ENCODE results near the gene ANKRD33B.
"Not testable (repeated sequence)": the region's sequence is repeated elsewhere in the genome, so short reads cannot be mapped to it uniquely, and the experiment has no call there.

The ANKRD33B gene

DNA sequence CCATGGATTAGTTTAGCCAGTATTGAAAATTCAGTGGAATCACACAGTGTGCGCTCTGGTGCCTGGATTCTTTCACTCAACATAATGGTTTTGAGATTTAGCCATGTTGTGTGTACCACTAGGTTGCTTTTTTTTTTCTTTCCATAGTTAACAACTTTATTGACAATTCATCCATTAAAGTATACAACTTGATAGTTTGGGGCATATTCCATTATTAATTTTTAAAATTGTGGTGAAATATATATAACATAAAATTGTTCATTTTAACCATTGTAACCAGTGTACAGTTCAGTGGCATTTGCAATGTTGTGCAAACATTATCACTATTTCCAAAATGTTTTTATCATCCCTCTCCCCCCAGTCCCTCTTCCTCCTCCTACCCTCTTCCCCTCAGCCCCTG is 35.2 kb downstream of the ANKRD33B start:
- Histone ChIP-seq H3K9me3 (ENCODE audit: insufficient read depth, low read depth, low read length) (peaks cover 5% of the 10 kb centered on the region; the same call in 1 of the 2 replicates), H3K9ac (ENCODE audit: low read depth, low read length) (no peak overlapping the region), H3K27ac (ENCODE audit: low read depth, low read length) (no peak overlapping the region), H3K4me3 (ENCODE audit: low read length) (no peak overlapping the region), H3K4me1 (ENCODE audit: insufficient read depth, low read length) (no peaks in the 10 kb centered on the region; the same call in 1 of the 2 replicates), H3K27me3 (ENCODE audit: insufficient read depth, low read length) (no peaks in the 10 kb centered on the region), H3K36me3 (ENCODE audit: insufficient read depth, low read length) (no peaks in the 10 kb centered on the region)
- WGBS: 100% methylated on average over 1 of the region's 1 CpG

DNA sequence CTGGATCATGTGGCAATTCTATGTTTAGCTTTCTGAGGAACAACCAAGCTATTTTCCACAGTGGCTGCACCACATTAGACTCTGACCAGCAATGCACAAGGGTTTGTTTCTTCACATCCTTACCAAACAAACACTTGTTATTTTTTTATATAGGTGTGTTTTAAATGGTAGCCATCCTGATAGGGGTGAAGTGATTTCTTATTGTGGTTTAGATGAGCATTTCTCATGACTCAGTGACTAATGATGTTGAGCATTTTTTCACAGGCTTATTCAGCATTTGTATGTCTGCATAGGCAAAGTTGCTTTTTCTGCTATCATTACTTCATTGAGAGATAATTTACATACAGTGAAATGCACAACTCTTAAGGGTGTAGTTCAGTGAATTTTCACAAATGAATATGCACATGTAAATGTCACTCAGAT is 36.0 kb downstream of the ANKRD33B start:
- peaks cover 5% of the 10 kb centered on the region; the same call in 1 of the 2 replicates for H3K9me3 ChIP-seq (ENCODE audit: insufficient read depth, low read depth, low read length)
- no peak overlapping the region for H3K27ac ChIP-seq (ENCODE audit: low read depth, low read length)
- H3K9ac ChIP-seq (ENCODE audit: low read depth, low read length): no peak overlapping the region
- H3K4me3 ChIP-seq (ENCODE audit: low read length): no peak overlapping the region
- no peaks in the 10 kb centered on the region for H3K27me3 ChIP-seq (ENCODE audit: insufficient read depth, low read length)
- no peaks in the 10 kb centered on the region; the same call in 1 of the 2 replicates for H3K4me1 ChIP-seq (ENCODE audit: insufficient read depth, low read length)
- H3K36me3 ChIP-seq (ENCODE audit: insufficient read depth, low read length): no peaks in the 10 kb centered on the region

DNA sequence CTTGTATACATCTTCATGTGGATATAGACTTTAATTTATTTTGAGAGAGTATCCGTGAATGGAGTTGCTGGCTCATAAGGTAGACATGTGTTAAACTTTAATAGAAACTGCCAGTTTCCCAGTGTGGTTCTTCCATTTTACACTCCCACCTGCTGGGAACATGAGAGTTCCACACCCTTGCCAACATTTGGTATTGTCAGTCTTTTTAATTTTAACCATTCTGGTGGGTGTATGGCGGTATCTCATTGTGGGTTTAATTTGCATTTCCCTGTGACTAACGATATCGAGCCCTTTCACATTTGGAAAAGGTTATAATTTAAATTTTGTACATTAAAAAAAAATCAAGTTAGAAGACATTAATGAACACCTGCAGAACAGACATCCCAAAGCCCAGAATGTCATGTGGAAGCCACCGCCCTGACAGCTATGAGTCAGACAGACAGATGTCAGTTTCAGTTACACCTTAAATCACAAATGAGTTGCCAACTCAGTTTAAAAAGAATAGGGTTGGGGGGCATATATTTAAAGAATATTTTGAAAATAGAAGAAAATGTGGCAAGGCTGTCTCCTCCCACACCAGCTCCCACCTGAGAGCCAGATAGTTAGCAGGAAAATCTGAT is 36.9 kb downstream of the ANKRD33B start:
- Histone ChIP-seq H3K4me1 (ENCODE audit: insufficient read depth, low read length) (no peaks in the 10 kb centered on the region; the same call in 1 of the 2 replicates), H3K36me3 (ENCODE audit: insufficient read depth, low read length) (no peaks in the 10 kb centered on the region), H3K9ac (ENCODE audit: low read depth, low read length) (no peak overlapping the region), H3K27ac (ENCODE audit: low read depth, low read length) (no peak overlapping the region), H3K27me3 (ENCODE audit: insufficient read depth, low read length) (no peaks in the 10 kb centered on the region), H3K4me3 (ENCODE audit: low read length) (no peak overlapping the region), H3K9me3 (ENCODE audit: insufficient read depth, low read depth, low read length) (peaks cover 5% of the 10 kb centered on the region; the same call in 1 of the 2 replicates)
- 94% methylated on average over 2 of the region's 5 CpGs for WGBS

DNA sequence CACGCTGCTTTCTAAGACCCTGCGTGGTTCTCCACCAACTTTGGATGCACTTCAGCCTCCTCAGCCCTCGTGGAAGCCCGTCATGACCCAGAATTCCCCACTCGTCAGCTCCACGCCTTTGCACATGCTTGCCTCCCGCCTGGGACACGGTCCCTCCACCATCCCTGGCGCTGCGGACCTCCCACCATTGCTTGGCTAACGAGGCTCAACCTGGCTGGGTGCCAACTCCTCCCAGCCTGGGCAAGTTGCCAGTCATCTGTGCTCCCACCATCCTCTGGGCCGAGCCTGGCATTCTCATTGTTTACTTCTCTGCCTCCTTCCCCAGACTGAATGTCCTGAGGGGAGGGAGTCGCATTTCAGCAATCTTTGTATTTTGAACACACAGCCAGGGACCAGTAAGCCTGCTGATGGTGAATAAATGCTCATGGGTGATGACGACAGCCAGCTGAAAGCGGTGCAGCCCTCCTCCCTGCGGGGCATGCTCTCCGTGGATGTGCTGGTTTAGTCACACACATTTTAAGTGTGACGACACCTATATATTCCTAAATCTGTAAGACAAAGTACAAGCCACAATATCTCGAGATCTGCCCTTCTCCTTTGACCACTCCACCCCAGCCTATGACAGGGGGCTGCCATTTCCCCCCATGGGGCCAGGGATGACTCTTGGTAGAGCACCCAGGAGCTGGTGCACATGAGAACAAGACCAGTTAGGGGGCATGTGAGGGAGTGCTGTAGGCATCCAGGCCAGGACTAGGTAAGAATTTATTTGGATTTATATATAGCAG is 37.6 kb downstream of the ANKRD33B start:
- H3K9me3 ChIP-seq (ENCODE audit: insufficient read depth, low read depth, low read length): peaks cover under 1% of the 10 kb centered on the region; the same call in 1 of the 2 replicates
- no peaks in the 10 kb centered on the region for H3K36me3 ChIP-seq (ENCODE audit: insufficient read depth, low read length)
- no peaks in the 10 kb centered on the region; the same call in 1 of the 2 replicates for H3K4me1 ChIP-seq (ENCODE audit: insufficient read depth, low read length)
- no peak overlapping the region for H3K4me3 ChIP-seq (ENCODE audit: low read length)
- no peak overlapping the region for H3K27ac ChIP-seq (ENCODE audit: low read depth, low read length)
- no peak overlapping the region for H3K9ac ChIP-seq (ENCODE audit: low read depth, low read length)
- H3K27me3 ChIP-seq (ENCODE audit: insufficient read depth, low read length): no peaks in the 10 kb centered on the region
- 81% methylated on average over 19 of the region's 19 CpGs for WGBS

DNA sequence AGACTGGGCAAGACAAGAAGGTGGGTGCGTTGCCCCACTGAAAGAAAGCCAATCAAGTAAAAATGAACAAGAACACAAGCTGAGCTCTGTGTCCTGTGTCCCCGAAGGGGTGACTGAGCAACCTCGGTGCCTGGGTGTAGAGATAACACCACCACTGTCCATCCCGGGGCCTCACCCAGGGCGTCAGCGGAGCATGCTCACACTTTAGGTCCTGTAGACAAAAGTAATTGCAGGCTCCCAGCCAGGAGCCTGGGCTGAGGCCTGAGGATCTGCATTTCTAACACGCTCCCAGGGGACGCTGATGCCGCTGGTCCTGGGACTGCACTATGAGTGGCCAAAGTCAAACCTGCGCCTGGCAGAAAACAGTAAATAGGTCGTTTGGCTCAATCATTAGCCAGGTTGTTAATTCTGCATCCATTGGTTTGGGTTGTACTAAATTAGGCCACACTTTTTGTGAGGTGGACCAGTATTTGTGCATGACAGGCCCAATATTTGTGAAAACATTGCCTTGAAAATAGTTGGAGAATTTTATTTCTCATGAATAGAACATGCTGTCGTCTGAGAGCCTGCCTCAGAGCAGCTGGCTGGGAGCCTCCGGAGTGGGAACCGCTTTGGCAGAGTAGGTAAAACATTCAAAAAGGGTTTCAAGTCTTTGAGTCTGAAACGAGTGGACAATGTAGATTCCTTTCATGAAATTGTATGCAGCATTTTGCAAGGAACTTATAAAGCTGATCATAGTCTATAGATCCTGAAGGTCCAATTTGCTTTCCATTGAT is 38.3 kb downstream of the ANKRD33B start:
- Histone ChIP-seq H3K27ac (ENCODE audit: low read depth, low read length) (no peak overlapping the region), H3K4me3 (ENCODE audit: low read length) (no peak overlapping the region), H3K9me3 (ENCODE audit: insufficient read depth, low read depth, low read length) (no peaks in the 10 kb centered on the region), H3K36me3 (ENCODE audit: insufficient read depth, low read length) (no peaks in the 10 kb centered on the region), H3K27me3 (ENCODE audit: insufficient read depth, low read length) (no peaks in the 10 kb centered on the region), H3K9ac (ENCODE audit: low read depth, low read length) (no peak overlapping the region), H3K4me1 (ENCODE audit: insufficient read depth, low read length) (peaks cover 4% of the 10 kb centered on the region)
- WGBS: 82% methylated on average over 15 of the region's 15 CpGs

DNA sequence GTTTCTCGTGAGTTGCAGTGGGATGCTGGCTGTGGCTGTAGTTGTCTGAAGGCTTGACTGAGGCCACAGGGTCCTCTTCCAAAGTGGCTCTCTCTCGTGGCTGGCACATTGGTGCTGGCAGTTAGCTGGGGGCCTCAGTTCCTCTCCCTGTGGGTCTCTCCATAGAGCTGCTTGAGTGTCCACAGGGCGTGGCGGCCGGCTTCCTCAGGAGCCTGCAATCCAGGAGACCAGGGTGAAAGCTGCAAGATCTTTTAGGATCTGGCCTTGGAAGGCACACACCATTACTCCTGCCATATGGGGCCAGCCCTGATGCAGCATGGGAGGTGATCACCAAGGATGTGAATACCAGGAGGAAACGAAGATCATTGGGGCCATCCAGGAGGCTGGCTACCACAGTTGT is 41.1 kb downstream of the ANKRD33B start:
- 94% methylated on average over 6 of the region's 6 CpGs for WGBS
- Histone ChIP-seq H3K9me3 (ENCODE audit: insufficient read depth, low read depth, low read length) (no peaks in the 10 kb centered on the region), H3K4me3 (ENCODE audit: low read length) (no peak overlapping the region), H3K27me3 (ENCODE audit: insufficient read depth, low read length) (no peaks in the 10 kb centered on the region), H3K36me3 (ENCODE audit: insufficient read depth, low read length) (no peaks in the 10 kb centered on the region), H3K4me1 (ENCODE audit: insufficient read depth, low read length) (peaks cover 10% of the 10 kb centered on the region), H3K27ac (ENCODE audit: low read depth, low read length) (no peak overlapping the region), H3K9ac (ENCODE audit: low read depth, low read length) (no peak overlapping the region)

DNA sequence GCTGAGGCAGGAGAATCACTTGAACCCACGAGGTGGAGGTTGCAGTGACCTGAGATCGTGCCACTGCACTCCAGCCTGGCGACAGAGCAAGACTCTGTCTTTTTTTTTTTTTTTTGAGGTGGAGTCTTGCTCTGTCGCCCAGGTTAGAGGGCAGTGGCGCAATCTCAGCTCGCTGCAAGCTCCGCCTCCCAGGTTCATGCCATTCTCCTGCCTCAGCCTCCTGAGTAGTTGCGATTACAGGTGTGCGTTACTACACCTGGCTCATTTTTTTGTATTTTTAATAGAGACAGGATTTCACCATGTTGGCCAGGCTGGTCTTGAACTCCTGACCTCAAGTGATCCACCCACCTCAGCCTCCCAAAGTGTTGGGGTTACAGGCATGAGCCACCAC is 42.8 kb downstream of the ANKRD33B start:
- H3K36me3 ChIP-seq (ENCODE audit: insufficient read depth, low read length); H3K4me3 ChIP-seq (ENCODE audit: low read length); H3K9me3 ChIP-seq (ENCODE audit: insufficient read depth, low read depth, low read length); H3K9ac ChIP-seq (ENCODE audit: low read depth, low read length); H3K27me3 ChIP-seq (ENCODE audit: insufficient read depth, low read length); H3K27ac ChIP-seq (ENCODE audit: low read depth, low read length): not testable (repeated sequence)
- H3K4me1 ChIP-seq (ENCODE audit: insufficient read depth, low read length): peaks cover 13% of the 10 kb centered on the region
- 95% methylated on average over 9 of the region's 9 CpGs for WGBS

DNA sequence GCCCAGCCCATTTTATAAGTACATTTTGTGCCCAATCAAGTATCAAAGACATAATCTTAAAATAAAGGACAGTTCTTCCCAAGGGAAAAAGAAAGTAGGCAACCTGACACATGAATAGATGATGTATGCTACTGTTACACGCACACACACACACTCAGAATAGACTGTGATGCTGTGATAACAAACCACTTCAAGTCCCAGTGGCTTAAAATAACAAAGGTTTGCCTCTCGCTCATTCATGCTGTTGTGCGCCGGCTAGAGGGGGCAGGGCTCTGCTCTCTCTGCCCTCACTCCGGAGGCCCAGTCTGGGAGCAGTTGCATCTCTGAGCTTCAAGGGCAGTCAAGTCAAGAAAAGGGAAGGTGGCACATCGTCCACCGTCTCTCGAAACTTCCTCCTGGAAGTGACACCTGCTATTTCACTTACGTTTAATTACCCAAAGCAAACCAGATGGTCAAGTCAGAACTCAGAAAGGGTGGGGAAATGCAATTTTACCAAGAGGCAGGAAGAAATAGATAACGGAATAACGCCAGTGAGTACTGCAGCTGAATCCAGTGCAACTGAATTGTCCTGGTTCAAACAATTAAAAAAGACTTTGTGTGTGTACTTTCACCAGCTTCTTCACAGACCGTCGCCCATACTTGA is 43.3 kb downstream of the ANKRD33B start:
- H3K4me3 ChIP-seq (ENCODE audit: low read length): no peak overlapping the region
- 47% methylated on average over 13 of the region's 13 CpGs for WGBS
- peaks cover 18% of the 10 kb centered on the region for H3K4me1 ChIP-seq (ENCODE audit: insufficient read depth, low read length)
- H3K9me3 ChIP-seq (ENCODE audit: insufficient read depth, low read depth, low read length): no peaks in the 10 kb centered on the region
- no peaks in the 10 kb centered on the region for H3K36me3 ChIP-seq (ENCODE audit: insufficient read depth, low read length)
- no peak overlapping the region for H3K9ac ChIP-seq (ENCODE audit: low read depth, low read length)
- H3K27ac ChIP-seq (ENCODE audit: low read depth, low read length): no peak overlapping the region
- H3K27me3 ChIP-seq (ENCODE audit: insufficient read depth, low read length): no peaks in the 10 kb centered on the region

DNA sequence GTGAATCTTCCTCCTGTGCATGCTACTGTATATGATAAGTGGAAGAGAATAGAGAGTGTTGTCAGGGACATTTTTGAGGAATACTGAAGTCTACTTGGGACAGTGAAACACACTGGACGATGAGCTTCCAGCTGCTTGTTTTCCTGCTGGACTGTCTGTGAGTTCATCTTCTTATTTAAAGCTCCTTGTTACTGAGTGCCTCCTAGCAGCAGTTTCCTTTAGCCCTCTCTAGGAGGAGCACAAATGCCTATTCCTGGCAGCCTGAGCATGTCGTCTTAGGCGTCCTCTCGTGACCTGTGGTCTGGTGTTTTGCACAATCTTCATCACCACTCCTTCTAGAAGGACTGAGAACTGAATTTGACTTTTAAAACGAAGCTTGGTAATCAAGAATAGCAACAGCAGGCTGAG is 43.8 kb downstream of the ANKRD33B start:
- Histone ChIP-seq H3K4me1 (ENCODE audit: insufficient read depth, low read length) (peaks cover 22% of the 10 kb centered on the region), H3K9me3 (ENCODE audit: insufficient read depth, low read depth, low read length) (no peaks in the 10 kb centered on the region), H3K9ac (ENCODE audit: low read depth, low read length) (no peak overlapping the region), H3K27ac (ENCODE audit: low read depth, low read length) (no peak overlapping the region), H3K36me3 (ENCODE audit: insufficient read depth, low read length) (no peaks in the 10 kb centered on the region), H3K4me3 (ENCODE audit: low read length) (no peak overlapping the region), H3K27me3 (ENCODE audit: insufficient read depth, low read length) (no peaks in the 10 kb centered on the region)
- WGBS: 62% methylated on average over 5 of the region's 5 CpGs

DNA sequence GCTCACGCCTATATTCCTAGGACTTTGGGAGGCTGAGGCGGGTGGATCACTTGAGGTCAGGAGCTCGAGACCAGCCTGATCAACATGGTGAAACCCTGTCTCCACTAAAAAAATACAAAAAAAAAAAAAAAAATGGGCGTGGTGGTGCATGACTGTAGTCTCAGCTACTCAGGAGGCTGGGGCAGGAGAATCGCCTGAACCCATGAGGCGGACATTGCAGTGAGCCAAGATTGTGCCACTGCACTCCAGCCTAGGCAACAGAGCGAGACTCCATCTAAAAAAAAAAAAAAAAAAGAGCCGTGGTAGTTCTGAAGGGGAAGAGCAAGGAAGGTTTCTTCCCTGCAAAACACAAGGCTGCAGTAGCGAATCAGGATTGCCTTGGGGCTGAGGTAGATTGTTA is 44.2 kb downstream of the ANKRD33B start:
- not testable (repeated sequence) for H3K36me3 ChIP-seq (ENCODE audit: insufficient read depth, low read length); H3K9me3 ChIP-seq (ENCODE audit: insufficient read depth, low read depth, low read length); H3K27ac ChIP-seq (ENCODE audit: low read depth, low read length); H3K27me3 ChIP-seq (ENCODE audit: insufficient read depth, low read length); H3K4me3 ChIP-seq (ENCODE audit: low read length); H3K9ac ChIP-seq (ENCODE audit: low read depth, low read length)
- 84% methylated on average over 8 of the region's 9 CpGs for WGBS
- H3K4me1 ChIP-seq (ENCODE audit: insufficient read depth, low read length): peaks cover 22% of the 10 kb centered on the region

DNA sequence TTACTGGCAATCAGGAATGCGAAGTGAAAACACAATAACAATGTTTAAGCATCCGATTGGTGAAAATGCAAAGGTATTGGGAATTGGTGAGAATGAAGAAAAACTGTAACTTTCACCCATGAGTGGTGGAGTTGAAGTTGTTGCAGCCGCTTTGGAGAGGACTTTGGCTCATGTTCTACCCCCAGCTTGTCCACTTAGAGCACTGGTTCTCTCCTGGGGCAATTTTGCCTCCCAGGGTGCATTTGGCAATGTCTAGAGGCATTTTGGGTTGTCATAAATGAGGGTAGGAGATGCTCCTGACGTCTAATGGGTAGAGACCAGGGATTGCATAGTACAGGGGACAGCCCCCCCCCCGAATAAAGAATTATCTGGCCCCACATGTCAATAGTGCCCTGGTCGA is 46.2 kb downstream of the ANKRD33B start:
- WGBS: 85% methylated on average over 6 of the region's 6 CpGs
- no peak overlapping the region for H3K27ac ChIP-seq (ENCODE audit: low read depth, low read length)
- no peak overlapping the region for H3K9ac ChIP-seq (ENCODE audit: low read depth, low read length)
- no peaks in the 10 kb centered on the region for H3K36me3 ChIP-seq (ENCODE audit: insufficient read depth, low read length)
- no peaks in the 10 kb centered on the region for H3K9me3 ChIP-seq (ENCODE audit: insufficient read depth, low read depth, low read length)
- peaks cover 22% of the 10 kb centered on the region for H3K4me1 ChIP-seq (ENCODE audit: insufficient read depth, low read length)
- H3K4me3 ChIP-seq (ENCODE audit: low read length): no peak overlapping the region
- no peaks in the 10 kb centered on the region for H3K27me3 ChIP-seq (ENCODE audit: insufficient read depth, low read length)

Data from HUES64 (cell line).